OCI-LY7 (cell line): ENCODE data around the gene ZFP36L1. TPM values are rescaled to one million over a fixed set of nuclear protein-coding genes. Genes with fewer than 3 reads are reported as not detected.
A peak's percentile ranks its signal among the peaks of the same experiment; 100 is the strongest.

ENCODE experiments used
- BruUV-seq: library from RNA; stranded (reverse); fragments of 400-500 nt; replicated peaks from 2 replicates; lab custom pipeline; 2021; lab: Mats Ljungman, UMichigan
- CTCF ChIA-PET: fragments of 300-600 bp; sonication (Branson Sonifier 250); formaldehyde crosslinking; loops from one replicate; lab custom pipeline; 2022; ENCODE audit warnings: antibody characterized with exemption; ENCODE audit not compliant: unreplicated experiment; lab: Charles Lee
- POLR2A ChIA-PET: fragments of 300-600 bp; sonication (Branson Sonifier 250); formaldehyde crosslinking; loops from one replicate; lab custom pipeline; 2022; ENCODE audit warnings: antibody characterized with exemption; lab: Charles Lee
- DNase-seq: peaks from one replicate; pipeline ENCODE4 v3.0.0-alpha.2; 2015; ENCODE audit warnings: low spot score
- H2AFZ ChIP-seq: fragments of 200-600 bp; sonication (generic), shearing (Covaris generic); 2 replicates; pipeline ENCODE4 v1.6.1; 2014; ENCODE audit warnings: mild to moderate bottlenecking, antibody characterized with exemption, low read length, moderate library complexity
- H3K27ac ChIP-seq: fragments of 200-600 bp; sonication (generic); 2 replicates; pipeline ENCODE4 v1.5.1; 2014; ENCODE audit warnings: mixed run types, low read depth, mild to moderate bottlenecking, moderate library complexity, low read length, inconsistent platforms; ENCODE audit not compliant: poor library complexity, severe bottlenecking
- H3K36me3 ChIP-seq: fragments of 200-600 bp; sonication (generic); 2 replicates; pipeline ENCODE4 v1.6.1; 2014; ENCODE audit warnings: mild to moderate bottlenecking, antibody characterized with exemption, low read length, moderate library complexity, mixed read lengths; ENCODE audit not compliant: insufficient read depth
- H3K4me1 ChIP-seq: fragments of 200-600 bp; sonication (generic); 2 replicates; pipeline ENCODE4 v1.5.1; 2014; ENCODE audit warnings: mild to moderate bottlenecking, low read length; ENCODE audit not compliant: insufficient read depth, poor library complexity, severe bottlenecking
- H3K4me2 ChIP-seq: fragments of 200-600 bp; sonication (generic); 2 replicates; pipeline ENCODE4 v1.6.1; 2014; ENCODE audit warnings: mild to moderate bottlenecking, low read length
- H3K4me3 ChIP-seq: fragments of 200-600 bp; sonication (generic); 2 replicates; pipeline ENCODE4 v1.5.1; 2014; ENCODE audit warnings: mild to moderate bottlenecking, low read depth, low read length; ENCODE audit not compliant: poor library complexity, severe bottlenecking
- H3K79me2 ChIP-seq: fragments of 200-600 bp; sonication (generic); 2 replicates; pipeline ENCODE4 v1.6.1; 2016; ENCODE audit warnings: low read depth, mild to moderate bottlenecking, low read length, moderate library complexity, mixed read lengths; ENCODE audit not compliant: insufficient read depth
- H3K9me2 ChIP-seq: fragments of 200-600 bp; sonication (generic); 2 replicates; pipeline ENCODE4 v1.6.1; 2016; ENCODE audit warnings: mild to moderate bottlenecking, low read length, mixed read lengths; ENCODE audit not compliant: insufficient read depth
- H3K9me3 ChIP-seq: fragments of 200-600 bp; sonication (generic); 2 replicates; pipeline ENCODE4 v1.6.1; 2014; ENCODE audit warnings: mild to moderate bottlenecking, mixed run types, low read length, mixed read lengths
- H4K20me1 ChIP-seq: fragments of 200-600 bp; sonication (generic); 2 replicates; pipeline ENCODE4 v1.6.1; 2014; ENCODE audit warnings: mild to moderate bottlenecking, antibody characterized with exemption, low read length, moderate library complexity, mixed read lengths; ENCODE audit not compliant: insufficient read depth
- CTCF ChIP-seq: fragments of 200-600 bp; sonication (generic); conservative IDR thresholded peaks from 2 replicates; pipeline ENCODE4 v1.5.1; 2014; ENCODE audit warnings: mild to moderate bottlenecking, antibody characterized with exemption, low read length, moderate library complexity, mixed read lengths
- EZH2phosphoT487 ChIP-seq: fragments of 200-600 bp; sonication (generic); IDR thresholded peaks from 2 replicates; pipeline ENCODE4 v1.6.1; 2018; ENCODE audit warnings: low read depth, borderline replicate concordance, mild to moderate bottlenecking, mixed run types, antibody characterized with exemption, low read length, moderate library complexity, mixed read lengths
- intact Hi-C: fragments of 100-400 bp; cut with micrococcal nuclease; formaldehyde crosslinking; loops from one replicate; pipeline ENCODE4 v1.10.0; 2022; ENCODE audit not compliant: unreplicated experiment
- total RNA-seq, 2 experiments: library from RNA; depleted of rRNA in 1 of 2; stranded (reverse); fragments of >200 nt in 1 of 2; shearing (Covaris generic) in 1 of 2; gene quantifications; 2 replicates each; pipeline ENCODE4 v1.2.3, GENCODE V29; 2014 to 2022

Gene ZFP36L1
- total RNA-seq, 2 experiments from 2014 or later = 24.2 to 57.0 TPM

- ChIA-PET POLR2A (interaction anchor here (0.7 to 7.1 kb wide), 9 partner anchors 16 to 541 kb away, joined by 3 to 126 read pairs (median 4); no protein-coding TSS in a partner anchor), CTCF (interaction anchor here (1.4 to 3.6 kb wide), 3 partner anchors 10 to 290 kb away, joined by 3 to 24 read pairs (median 6); no protein-coding TSS in a partner anchor)
- DNase-seq = peak; percentile 49
- TF ChIP-seq EZH2phosphoT487 = no peak
- TF ChIP-seq CTCF = no peak
- no peaks in the 10 kb centered on the region for H3K9me2 ChIP-seq
- H3K4me1 ChIP-seq = peaks cover 54% of the 10 kb centered on the region
- H4K20me1 ChIP-seq = peaks cover 30% of the 10 kb centered on the region
- no peaks in the 10 kb centered on the region for H3K9me3 ChIP-seq
- H3K79me2 ChIP-seq = peaks cover 72% of the 10 kb centered on the region
- H3K4me3 ChIP-seq = peak overlapping the region; percentile 87
- no peak overlapping the region for H2AFZ ChIP-seq
- peak overlapping the region; percentile 92 for H3K27ac ChIP-seq
- H3K4me2 ChIP-seq = peak overlapping the region; percentile 96
- H3K36me3 ChIP-seq = peaks cover 66% of the 10 kb centered on the region
- no TSS peak for BruUV-seq
- intact Hi-C loops = loop anchor here (1.0 to 5.0 kb wide), 4 partner anchors 278 to 822 kb away; partner anchors contain the start of gene SUSD6
Measured at GRCh38 chr14:68790644-68791077, 2.2 kb downstream of the ZFP36L1 start.

- ChIA-PET POLR2A (interaction anchor here (0.6 to 7.1 kb wide), 14 partner anchors 17 to 540 kb away, joined by 3 to 126 read pairs (median 4); no protein-coding TSS in a partner anchor), CTCF (interaction anchor here (0.6 to 3.6 kb wide), 8 partner anchors 10 to 543 kb away, joined by 3 to 24 read pairs (median 4); no protein-coding TSS in a partner anchor)
- Histone ChIP-seq H3K79me2 (peaks cover 66% of the 10 kb centered on the region), H3K27ac (peak overlapping the region; percentile 92), H3K9me2 (no peaks in the 10 kb centered on the region), H2AFZ (no peak overlapping the region), H3K4me2 (peak overlapping the region; percentile 96), H3K4me3 (peak overlapping the region; percentile 87), H3K36me3 (peaks cover 66% of the 10 kb centered on the region), H3K4me1 (peaks cover 61% of the 10 kb centered on the region), H4K20me1 (peaks cover 30% of the 10 kb centered on the region), H3K9me3 (no peaks in the 10 kb centered on the region)
- BruUV-seq = no TSS peak
- TF ChIP-seq EZH2phosphoT487 = no peak
- peak; percentile 40; the same call in 1 of the 2 replicates for TF ChIP-seq CTCF
- DNase-seq = no peak
- intact Hi-C loops = loop anchor here (1.0 to 5.0 kb wide), 7 partner anchors 26 to 822 kb away; partner anchors contain the start of gene SUSD6
Measured at GRCh38 chr14:68789821-68790643, 2.8 kb downstream of the ZFP36L1 start.
